Neuron (in vitro differentiated cells): Measurements from ENCODE around the gene PIGP.

Experiments
- H2AFZ ChIP-seq: one replicate; pipeline ENCODE4 v1.6.1; 2013; ENCODE audit warnings: low read depth, mild to moderate bottlenecking, inconsistent platforms, low read length, moderate library complexity
- H3K27me3 ChIP-seq: one replicate; pipeline ENCODE4 v1.6.1; 2013; ENCODE audit warnings: low read length; ENCODE audit not compliant: insufficient read depth
- H3K36me3 ChIP-seq: one replicate; pipeline ENCODE4 v1.6.1; 2013; ENCODE audit warnings: low read length; ENCODE audit not compliant: insufficient read depth
- H3K4me1 ChIP-seq: one replicate; pipeline ENCODE4 v1.6.1; 2013; ENCODE audit warnings: low read length; ENCODE audit not compliant: insufficient read depth
- H3K4me3 ChIP-seq: 2 replicates; pipeline ENCODE4 v1.5.1; 2013; ENCODE audit warnings: mild to moderate bottlenecking, low read length, moderate library complexity
- H3K9me3 ChIP-seq: one replicate; pipeline ENCODE4 v1.6.1; 2013; ENCODE audit warnings: low read length

PIGP gene

GRCh38 chr21:37073417-37074196 is 736 bp upstream of the PIGP start:
- peak overlapping the region; percentile 62 for H2AFZ ChIP-seq
- H3K4me3 ChIP-seq = peak overlapping the region; percentile 73
- peaks cover 21% of the 10 kb centered on the region for H3K4me1 ChIP-seq
- H3K9me3 ChIP-seq = peaks cover 4% of the 10 kb centered on the region
- H3K36me3 ChIP-seq = peaks cover 4% of the 10 kb centered on the region
- H3K27me3 ChIP-seq = no peaks in the 10 kb centered on the region

- Histone ChIP-seq H3K36me3 (peaks cover 5% of the 10 kb centered on the region), H3K4me1 (peaks cover 21% of the 10 kb centered on the region), H3K9me3 (peaks cover 4% of the 10 kb centered on the region), H2AFZ (peak overlapping the region; percentile 18), H3K27me3 (no peaks in the 10 kb centered on the region), H3K4me3 (peak overlapping the region; percentile 73)
Observed at GRCh38 chr21:37072274-37072987, 440 bp downstream of the PIGP start.

DNA sequence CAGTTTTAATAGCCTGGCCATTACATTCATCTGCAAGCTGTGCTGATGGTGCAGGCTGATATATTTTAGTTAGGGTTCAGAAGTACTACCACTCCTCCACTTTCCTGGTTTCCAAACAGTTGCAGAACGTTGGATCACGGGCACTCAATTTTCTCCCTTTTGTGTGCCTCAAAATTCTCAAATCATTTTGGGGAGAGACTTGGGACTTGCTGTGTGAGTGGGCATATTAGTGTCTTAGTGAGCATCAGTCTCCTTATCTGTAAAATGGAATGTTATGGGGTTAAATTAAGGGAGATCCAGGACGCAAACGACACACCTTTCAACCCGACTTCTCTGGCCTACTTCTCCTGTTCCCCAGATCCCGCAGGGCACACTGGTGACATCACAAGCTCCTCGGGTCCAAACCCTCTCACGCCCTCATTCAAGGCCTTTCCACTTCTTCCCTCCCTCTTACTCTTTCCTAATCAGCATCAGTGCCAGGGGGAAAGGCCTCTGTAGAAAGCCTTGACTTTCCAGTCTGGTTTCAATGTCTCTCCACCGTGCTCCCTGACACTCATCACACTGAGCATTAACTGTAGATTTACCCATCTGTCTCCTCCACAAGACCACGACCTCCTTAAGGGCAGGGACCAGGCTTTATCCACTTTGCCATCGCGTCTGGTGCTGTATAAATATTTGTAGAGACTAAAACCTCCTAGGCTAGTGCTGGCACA is 1.2 kb downstream of the PIGP start:
- Histone ChIP-seq H3K4me1 (peaks cover 21% of the 10 kb centered on the region), H2AFZ (peak overlapping the region; percentile 18), H3K27me3 (no peaks in the 10 kb centered on the region)

DNA sequence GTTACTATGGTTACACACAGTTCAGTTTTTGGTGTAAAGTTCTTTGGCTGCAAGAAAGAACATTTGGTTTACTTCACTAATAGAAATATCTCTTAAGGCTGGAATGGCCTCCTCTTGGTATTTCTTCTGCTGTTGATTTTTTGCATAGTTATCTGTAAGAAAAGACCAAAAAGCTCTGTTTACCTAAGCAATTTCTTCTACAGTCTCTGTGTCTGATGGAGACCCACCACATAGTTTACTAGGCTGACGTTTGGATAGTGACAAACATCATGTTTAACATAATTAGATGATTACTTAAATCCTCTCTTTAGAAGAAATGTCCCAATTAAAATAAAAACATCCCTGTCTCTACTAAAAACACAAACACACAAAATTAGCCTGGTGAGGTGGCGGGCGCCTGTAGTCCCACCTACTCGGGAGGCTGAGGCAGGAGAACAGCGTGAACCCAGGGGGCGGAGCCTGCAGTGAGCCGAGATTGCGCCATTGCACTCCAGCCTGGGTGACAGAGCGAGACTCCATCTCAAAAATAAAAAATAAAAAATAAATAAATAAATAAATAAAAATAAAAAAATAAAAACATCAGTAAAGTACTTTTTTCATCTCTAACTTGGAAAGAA is 7.2 kb downstream of the PIGP start:
- Histone ChIP-seq H3K9me3 (peaks cover 4% of the 10 kb centered on the region), H3K4me1 (peaks cover 44% of the 10 kb centered on the region), H3K36me3 (peaks cover 15% of the 10 kb centered on the region), H3K4me3 (no peak overlapping the region), H2AFZ (no peak overlapping the region), H3K27me3 (no peaks in the 10 kb centered on the region)

More for the DNA sequence above, 1.2 kb downstream of the PIGP start:
- peaks cover 4% of the 10 kb centered on the region for H3K9me3 ChIP-seq
- peak overlapping the region; percentile 73 for H3K4me3 ChIP-seq
- H3K36me3 ChIP-seq = peaks cover 8% of the 10 kb centered on the region

DNA sequence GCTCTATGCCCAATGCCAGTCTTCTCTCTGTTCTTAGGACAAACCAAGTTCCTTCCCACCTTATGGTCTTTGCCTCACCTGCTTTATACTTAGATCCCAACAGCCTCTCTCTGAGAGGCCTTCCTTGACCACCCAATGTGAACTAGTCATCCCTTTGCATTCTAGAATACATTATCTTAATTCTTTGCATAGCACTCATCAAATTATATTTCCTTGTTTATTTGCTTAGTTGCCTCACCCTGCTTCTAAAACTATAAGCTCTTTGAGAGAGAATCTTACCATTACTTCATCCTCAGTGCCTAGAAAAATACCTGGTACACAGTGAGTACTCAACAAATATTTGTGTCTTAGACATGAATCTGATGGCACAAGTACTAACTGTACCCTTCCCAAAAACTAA is 8.0 kb downstream of the PIGP start:
- peaks cover 4% of the 10 kb centered on the region for H3K9me3 ChIP-seq
- no peak overlapping the region for H2AFZ ChIP-seq
- H3K4me3 ChIP-seq = no peak overlapping the region
- peaks cover 15% of the 10 kb centered on the region for H3K36me3 ChIP-seq
- peaks cover 51% of the 10 kb centered on the region for H3K4me1 ChIP-seq
- H3K27me3 ChIP-seq = no peaks in the 10 kb centered on the region

DNA sequence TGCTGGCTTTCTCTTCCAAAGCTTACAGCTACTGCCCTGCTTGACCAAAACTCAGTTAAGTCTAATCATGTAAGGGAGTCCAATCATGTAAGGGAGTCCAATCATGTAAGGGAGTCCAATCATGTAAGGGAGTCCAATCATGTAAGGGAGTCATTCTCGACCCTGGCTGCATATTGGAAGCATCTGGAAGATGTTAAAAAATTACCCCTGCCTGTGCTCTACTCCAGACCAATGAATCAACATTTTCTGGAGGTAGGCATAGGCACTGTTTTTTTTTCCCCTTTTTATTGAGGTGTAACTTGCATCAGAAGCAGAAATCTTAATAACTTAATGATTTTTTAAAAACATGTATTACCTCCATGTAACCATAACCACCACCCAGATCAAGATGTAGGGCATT is 9.4 kb downstream of the PIGP start:
- Histone ChIP-seq H3K4me1 (peaks cover 52% of the 10 kb centered on the region), H3K27me3 (no peaks in the 10 kb centered on the region), H3K4me3 (no peak overlapping the region), H3K36me3 (peaks cover 9% of the 10 kb centered on the region), H3K9me3 (no peaks in the 10 kb centered on the region), H2AFZ (no peak overlapping the region)

DNA sequence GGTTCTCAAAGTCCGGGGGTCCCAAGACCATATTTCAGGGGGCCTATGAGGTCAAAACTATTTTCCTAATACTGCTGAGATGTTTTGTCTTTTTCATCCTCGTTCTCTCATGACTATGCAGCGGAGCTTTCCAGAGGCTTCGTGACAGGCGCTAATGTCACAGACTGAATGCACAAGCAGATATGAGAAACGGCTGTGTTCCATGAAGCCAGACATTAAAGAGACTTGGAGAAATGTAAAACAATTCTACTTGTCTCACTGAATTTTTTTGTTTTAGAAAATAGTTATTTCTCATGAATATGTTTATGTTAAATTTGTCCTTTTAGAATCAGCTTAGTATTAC is 10.3 kb downstream of the PIGP start:
- H3K4me3 ChIP-seq = no peak overlapping the region
- no peaks in the 10 kb centered on the region for H3K27me3 ChIP-seq
- H2AFZ ChIP-seq = no peak overlapping the region
- H3K9me3 ChIP-seq = peaks cover under 1% of the 10 kb centered on the region
- peaks cover 52% of the 10 kb centered on the region for H3K4me1 ChIP-seq
- H3K36me3 ChIP-seq = peaks cover 9% of the 10 kb centered on the region

- Histone ChIP-seq H3K27me3 (no peaks in the 10 kb centered on the region), H3K9me3 (peaks cover 3% of the 10 kb centered on the region), H3K4me1 (peaks cover 52% of the 10 kb centered on the region), H3K36me3 (peaks cover 9% of the 10 kb centered on the region), H2AFZ (no peak overlapping the region), H3K4me3 (no peak overlapping the region)
Observed at GRCh38 chr21:37061926-37062592, 10.8 kb downstream of the PIGP start.

DNA sequence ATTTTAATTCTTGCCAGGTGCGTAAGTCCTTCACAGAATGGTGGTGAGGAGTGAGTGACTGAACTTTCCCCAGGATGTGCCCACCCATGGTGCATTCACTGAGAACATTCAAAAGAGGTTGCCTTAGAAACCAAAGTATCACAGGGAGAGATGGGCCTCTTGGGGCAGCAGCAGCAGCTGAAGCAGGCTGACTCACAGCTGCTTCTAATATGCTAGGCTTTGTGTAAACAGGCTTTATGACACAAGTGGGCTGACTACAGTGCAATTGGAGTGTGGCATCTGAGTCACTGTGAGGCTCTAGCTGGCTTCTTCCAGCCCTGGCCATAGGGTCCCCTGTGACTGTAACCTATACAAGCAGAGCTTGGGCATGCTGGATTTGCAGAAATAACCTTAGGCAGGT is 12.6 kb downstream of the PIGP start:
- Histone ChIP-seq H2AFZ (no peak overlapping the region), H3K4me1 (peaks cover 54% of the 10 kb centered on the region), H3K9me3 (peaks cover 5% of the 10 kb centered on the region), H3K27me3 (no peaks in the 10 kb centered on the region), H3K4me3 (no peak overlapping the region), H3K36me3 (no peaks in the 10 kb centered on the region)

DNA sequence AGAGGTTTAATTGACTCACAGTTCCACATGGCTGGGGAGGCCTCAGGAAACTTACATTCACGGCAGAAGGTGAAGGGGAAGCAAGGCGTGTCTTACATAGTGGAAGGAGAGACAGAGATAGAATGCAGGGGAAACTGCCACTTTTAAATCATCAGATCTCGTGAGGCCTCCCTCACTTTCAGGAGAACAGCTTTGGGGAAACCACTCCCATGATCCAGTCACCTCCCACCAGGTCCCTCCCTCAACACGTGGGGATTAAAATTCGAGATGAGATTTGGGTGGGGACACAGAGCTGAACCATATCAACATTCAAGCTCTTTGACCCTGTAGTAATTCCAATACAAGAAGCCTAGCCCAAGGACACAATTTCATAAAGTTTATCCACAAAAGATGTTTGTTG is 13.7 kb downstream of the PIGP start:
- Histone ChIP-seq H3K36me3 (no peaks in the 10 kb centered on the region), H3K27me3 (no peaks in the 10 kb centered on the region), H3K4me3 (no peak overlapping the region), H3K4me1 (peaks cover 45% of the 10 kb centered on the region), H3K9me3 (peaks cover 5% of the 10 kb centered on the region), H2AFZ (no peak overlapping the region)

GRCh38 chr21:37058261-37058660 is 14.6 kb downstream of the PIGP start:
- no peak overlapping the region for H3K4me3 ChIP-seq
- H3K36me3 ChIP-seq = no peaks in the 10 kb centered on the region
- no peak overlapping the region for H2AFZ ChIP-seq
- no peaks in the 10 kb centered on the region for H3K27me3 ChIP-seq
- peaks cover 5% of the 10 kb centered on the region for H3K9me3 ChIP-seq
- peaks cover 35% of the 10 kb centered on the region for H3K4me1 ChIP-seq

DNA sequence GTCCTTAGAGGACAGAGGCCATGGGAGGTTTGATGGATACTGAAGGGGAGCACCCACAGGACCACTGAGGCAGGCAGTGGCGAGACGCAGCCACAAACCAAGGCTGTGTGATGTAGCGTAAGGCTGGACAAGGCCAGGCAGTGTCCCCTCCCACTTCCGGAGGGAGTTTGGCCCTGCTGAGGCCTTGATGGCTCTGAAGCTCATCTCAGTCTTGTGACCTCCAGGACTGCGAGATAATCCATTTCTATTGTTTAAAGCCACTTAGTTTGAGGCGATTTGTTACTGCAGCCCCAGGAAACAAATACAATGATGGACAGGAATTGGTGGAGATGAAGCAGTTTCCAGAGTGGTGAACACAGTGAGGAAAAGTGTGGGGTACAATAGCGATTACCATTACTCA is 15.3 kb downstream of the PIGP start:
- Histone ChIP-seq H3K36me3 (no peaks in the 10 kb centered on the region), H2AFZ (no peak overlapping the region), H3K27me3 (no peaks in the 10 kb centered on the region), H3K9me3 (peaks cover 5% of the 10 kb centered on the region), H3K4me3 (no peak overlapping the region), H3K4me1 (peaks cover 30% of the 10 kb centered on the region)
